CD4-positive, CD25-positive, alpha-beta regulatory T cell (primary cell): Measurements from ENCODE around the gene SLC35F3. TPM values are rescaled to one million over a fixed set of nuclear protein-coding genes. Genes with fewer than 3 reads are reported as not detected.
A peak's percentile ranks its signal among the peaks of the same experiment; 100 is the strongest.

ENCODE experiments used
- ATAC-seq, 2 donors: fragments of 150-1000 bp; cut with Tn5 transposase; one replicate each; pipeline ENCODE4 v1.10.0; 2021; ENCODE audit warnings: low read depth in 2 of 2, moderate number of reproducible peaks in 2 of 2, moderate library complexity in 1 of 2
- DNase-seq, 3 donors: peaks; one replicate each; pipeline versions ENCODE4 v3.0.0 to v3.0.0-alpha.2; 2012 to 2022; ENCODE audit warnings: mixed read lengths in 1 of 3
- H3K27ac ChIP-seq: one replicate; pipeline ENCODE4 v1.7.0; 2013; ENCODE audit warnings: mild to moderate bottlenecking, low read length; ENCODE audit not compliant: insufficient read depth, poor library complexity, severe bottlenecking
- H3K27me3 ChIP-seq: one replicate; pipeline ENCODE4 v1.7.0; 2013; ENCODE audit warnings: low read length; ENCODE audit not compliant: control insufficient read depth, insufficient read depth
- H3K36me3 ChIP-seq: one replicate; pipeline ENCODE4 v1.7.0; 2013; ENCODE audit warnings: mild to moderate bottlenecking, low read length, moderate library complexity; ENCODE audit not compliant: control insufficient read depth, insufficient read depth
- H3K4me1 ChIP-seq: 2 replicates; pipeline ENCODE4 v1.7.0; 2013; ENCODE audit warnings: mild to moderate bottlenecking, low read length; ENCODE audit not compliant: insufficient read depth, control insufficient read depth, poor library complexity, severe bottlenecking
- H3K4me3 ChIP-seq: one replicate; pipeline ENCODE4 v1.7.0; 2013; ENCODE audit warnings: low read depth, mild to moderate bottlenecking, low read length, moderate library complexity
- H3K9me3 ChIP-seq, 2 experiments: 1 replicate in 1 of 2; 2 replicates in 1 of 2; pipeline ENCODE4 v1.7.0; 2013; ENCODE audit warnings: low read length in 2 of 2, mild to moderate bottlenecking in 1 of 2, moderate library complexity in 1 of 2; ENCODE audit not compliant: control insufficient read depth in 2 of 2
- H3K27ac Mint-ChIP-seq, 3 donors: one replicate each; pipeline ENCODE4 v1.8.0; 2020 to 2022; ENCODE audit warnings: mild to moderate bottlenecking in 3 of 3, mixed read lengths in 3 of 3, moderate library complexity in 2 of 3
- H3K27me3 Mint-ChIP-seq: one replicate; pipeline ENCODE4 v1.8.0; 2022; ENCODE audit warnings: mild to moderate bottlenecking, mixed read lengths
- H3K36me3 Mint-ChIP-seq: one replicate; pipeline ENCODE4 v1.8.0; 2020; ENCODE audit warnings: mixed read lengths
- H3K4me1 Mint-ChIP-seq, 4 donors: one replicate each; pipeline ENCODE4 v1.8.0; 2020 to 2022; ENCODE audit warnings: mixed read lengths in 4 of 4, mild to moderate bottlenecking in 1 of 4
- H3K4me3 Mint-ChIP-seq, 4 donors: one replicate each; pipeline ENCODE4 v1.8.0; 2020 to 2022; ENCODE audit warnings: mild to moderate bottlenecking in 4 of 4, mixed read lengths in 4 of 4, moderate library complexity in 3 of 4
- H3K9me3 Mint-ChIP-seq, 7 donors: one replicate each; pipeline ENCODE4 v1.8.0; 2020 to 2022; ENCODE audit warnings: mixed read lengths in 7 of 7, mild to moderate bottlenecking in 3 of 7, moderate library complexity in 2 of 7
- polyA plus RNA-seq, 4 donors: library from polyadenylated mRNA; unstranded; fragments of 300-500 nt; fragmentation: Illumina TruSeq; gene quantifications; one replicate each; pipeline ENCODE4 v1.2.3, GENCODE V29; 2021
- total RNA-seq: library from RNA; stranded (reverse); gene quantifications from one replicate; pipeline ENCODE4 v1.2.3, GENCODE V29; 2022

The SLC35F3 gene
- total and polyA plus RNA-seq, 5 donors from 2014 or later, result 0.35 to 1.4 (median 1.3) TPM

DNA sequence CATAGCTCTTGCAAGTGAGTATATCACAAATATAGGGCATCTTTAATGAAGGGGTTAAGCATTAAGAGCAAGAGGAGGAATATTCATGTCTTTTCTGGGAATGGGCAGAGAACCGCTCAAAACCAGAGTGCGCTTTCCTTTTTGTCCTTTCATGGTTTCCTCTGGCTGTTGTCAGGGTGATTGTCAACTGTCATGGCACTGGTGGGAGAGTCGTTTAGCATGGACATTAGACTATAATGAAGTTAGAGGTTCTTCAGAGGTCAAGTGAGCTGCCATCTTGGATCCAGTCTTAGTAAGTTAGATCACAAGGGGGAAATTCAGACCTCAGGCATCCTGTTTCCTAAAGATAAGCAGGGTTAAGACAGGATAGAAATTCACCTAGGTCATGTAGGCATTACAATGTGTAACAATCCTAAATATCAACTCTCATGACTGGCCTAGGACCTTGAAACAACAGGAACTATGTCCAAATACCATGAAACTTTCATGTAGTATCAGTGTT lies 456.7 kb downstream of the SLC35F3 start:
- no peak overlapping the region for H3K27ac Mint-ChIP-seq
- H3K36me3 Mint-ChIP-seq, result no peaks in the 10 kb centered on the region
- Histone ChIP-seq H3K27me3 (no peaks in the 10 kb centered on the region), H3K27ac (no peak overlapping the region), H3K4me3 (no peak overlapping the region), H3K4me1 (no peaks in the 10 kb centered on the region), H3K36me3 (no peaks in the 10 kb centered on the region), H3K9me3 (no peaks in the 10 kb centered on the region)
- H3K4me1 Mint-ChIP-seq, result peaks cover 0 to 19% (median 5%) of the 10 kb centered on the region in 4 donors
- H3K9me3 Mint-ChIP-seq, result no peaks in the 10 kb centered on the region
- no peak overlapping the region for H3K4me3 Mint-ChIP-seq
- H3K27me3 Mint-ChIP-seq, result peaks cover 20% of the 10 kb centered on the region
- no peak for ATAC-seq
- DNase-seq, result no peak

DNA sequence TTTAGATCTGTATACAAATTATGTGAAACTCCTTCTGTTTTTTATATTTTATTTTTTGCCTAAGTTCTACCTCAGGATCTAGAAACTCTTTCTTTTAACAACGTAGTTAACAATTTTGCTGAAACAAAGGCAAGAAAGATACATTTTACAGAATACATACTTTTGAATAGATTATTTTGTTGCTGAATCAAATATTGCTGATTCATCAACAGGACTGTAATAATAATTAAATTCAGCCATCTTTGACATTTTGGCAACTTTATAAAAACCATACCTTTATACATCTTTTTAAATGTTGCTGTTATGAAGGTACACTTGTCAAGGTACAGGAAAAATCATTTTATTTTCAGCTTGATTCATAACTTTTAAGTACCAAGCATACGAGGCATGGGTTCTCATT lies 458.1 kb downstream of the SLC35F3 start:
- no peak for DNase-seq
- Mint-ChIP-seq H3K4me1 (peaks cover 0 to 16% (median 3%) of the 10 kb centered on the region in 4 donors), H3K36me3 (no peaks in the 10 kb centered on the region), H3K9me3 (no peaks in the 10 kb centered on the region), H3K27ac (no peak overlapping the region), H3K27me3 (peaks cover 14% of the 10 kb centered on the region), H3K4me3 (no peak overlapping the region)
- Histone ChIP-seq H3K27ac (no peak overlapping the region), H3K27me3 (no peaks in the 10 kb centered on the region), H3K4me3 (no peak overlapping the region), H3K36me3 (no peaks in the 10 kb centered on the region), H3K9me3 (no peaks in the 10 kb centered on the region), H3K4me1 (no peaks in the 10 kb centered on the region)
- no peak for ATAC-seq

DNA sequence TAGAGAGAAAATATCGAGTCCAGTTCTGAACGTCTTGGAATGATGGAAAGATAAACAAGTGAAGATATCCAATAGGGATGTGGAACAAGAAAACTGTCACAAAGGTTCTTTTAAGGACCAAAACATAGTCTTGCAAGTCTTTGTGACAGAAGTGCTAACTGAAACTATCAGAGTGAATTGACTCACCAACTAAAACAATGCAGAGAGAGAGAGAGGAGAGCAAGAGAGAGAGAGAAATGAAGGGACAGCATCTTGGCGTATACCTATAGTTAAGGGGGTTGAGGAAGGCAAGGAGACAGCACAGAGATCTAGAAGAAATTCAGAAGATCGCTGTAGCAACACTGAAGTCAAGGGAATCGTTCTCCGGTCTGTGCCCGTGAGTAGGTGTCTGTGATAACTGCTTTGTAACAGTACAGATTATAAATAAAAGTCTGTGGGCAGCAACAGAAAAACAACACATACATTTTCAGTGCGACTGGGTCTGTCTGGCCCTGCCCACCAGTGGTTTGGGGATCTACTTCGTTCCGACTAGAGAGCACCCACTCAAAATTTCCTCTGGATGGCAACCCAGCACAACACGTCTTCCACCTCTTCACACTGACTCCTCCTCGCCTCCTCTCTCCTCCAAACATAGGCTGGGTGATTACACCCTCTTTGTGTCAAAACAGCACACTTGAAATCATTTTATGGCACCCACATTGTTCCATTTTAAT lies 464.0 kb downstream of the SLC35F3 start:
- no peaks in the 10 kb centered on the region for H3K27me3 Mint-ChIP-seq
- no peak for ATAC-seq
- no peaks in the 10 kb centered on the region for H3K9me3 ChIP-seq
- no peak overlapping the region for H3K4me3 ChIP-seq
- peaks cover 3 to 25% (median 18%) of the 10 kb centered on the region in 4 donors for H3K4me1 Mint-ChIP-seq
- no peak overlapping the region for H3K27ac ChIP-seq
- peaks cover 16% of the 10 kb centered on the region for H3K4me1 ChIP-seq
- no peaks in the 10 kb centered on the region for H3K9me3 Mint-ChIP-seq
- H3K36me3 ChIP-seq, result no peaks in the 10 kb centered on the region
- no peaks in the 10 kb centered on the region for H3K27me3 ChIP-seq
- no peaks in the 10 kb centered on the region for H3K36me3 Mint-ChIP-seq
- DNase-seq, result peak in 2 of 3 donors; percentile 13 to 41
- H3K27ac Mint-ChIP-seq, result peak overlapping the region; percentile 4 to 27 (median 8)
- peak overlapping the region in 2 of 4 donors; percentile 17 to 21 for H3K4me3 Mint-ChIP-seq

DNA sequence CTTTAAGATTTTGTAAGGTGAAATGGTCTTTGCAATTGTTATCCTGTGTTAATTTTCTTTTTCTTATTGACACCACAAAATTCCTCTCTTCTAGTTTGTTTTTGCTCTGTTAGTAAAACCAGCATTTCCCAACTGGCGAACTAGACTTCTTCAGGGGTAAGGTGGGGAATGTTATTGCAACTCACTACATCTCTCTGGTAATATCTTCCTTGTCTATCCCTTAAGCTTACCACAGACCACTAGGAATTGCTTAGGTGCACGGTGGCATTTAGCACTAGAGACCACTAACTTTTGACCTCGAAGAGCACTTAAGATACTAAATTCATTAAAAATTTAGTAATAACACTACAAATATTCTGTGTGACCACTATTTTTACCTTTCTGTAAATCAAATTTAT lies 464.6 kb downstream of the SLC35F3 start:
- ATAC-seq, result no peak
- no peak overlapping the region for H3K27ac ChIP-seq
- no peaks in the 10 kb centered on the region for H3K9me3 Mint-ChIP-seq
- H3K4me3 ChIP-seq, result no peak overlapping the region
- H3K4me1 Mint-ChIP-seq, result peaks cover 4 to 27% (median 20%) of the 10 kb centered on the region in 4 donors
- peak overlapping the region; percentile 3 to 59 (median 8) for H3K27ac Mint-ChIP-seq
- no peaks in the 10 kb centered on the region for H3K9me3 ChIP-seq
- no peak for DNase-seq
- H3K27me3 ChIP-seq, result no peaks in the 10 kb centered on the region
- no peaks in the 10 kb centered on the region for H3K27me3 Mint-ChIP-seq
- no peaks in the 10 kb centered on the region for H3K36me3 Mint-ChIP-seq
- H3K36me3 ChIP-seq, result no peaks in the 10 kb centered on the region
- H3K4me3 Mint-ChIP-seq, result no peak overlapping the region
- H3K4me1 ChIP-seq, result peaks cover 21% of the 10 kb centered on the region

DNA sequence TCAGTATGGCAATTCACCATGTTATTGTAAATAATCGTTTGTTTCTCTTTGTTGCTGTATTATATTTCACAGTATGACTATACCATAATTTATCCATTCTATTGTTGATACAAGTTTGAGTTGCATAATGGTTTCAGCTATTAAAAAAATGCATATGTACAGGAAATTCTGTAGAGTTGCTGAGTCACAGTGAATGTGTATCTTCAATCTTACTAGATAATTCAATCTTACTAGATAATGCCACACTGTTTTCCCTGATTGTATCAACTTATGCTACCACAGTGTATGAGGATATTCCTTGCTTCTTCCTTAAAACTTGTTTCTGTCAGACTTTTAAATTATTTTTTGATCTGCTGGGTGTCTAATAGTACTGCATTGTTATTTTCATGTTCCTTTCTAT lies 465.3 kb downstream of the SLC35F3 start:
- Histone ChIP-seq H3K27ac (no peak overlapping the region), H3K4me3 (no peak overlapping the region), H3K9me3 (no peaks in the 10 kb centered on the region), H3K4me1 (peaks cover 28% of the 10 kb centered on the region), H3K36me3 (no peaks in the 10 kb centered on the region), H3K27me3 (no peaks in the 10 kb centered on the region)
- Mint-ChIP-seq H3K4me1 (peaks cover 11 to 34% (median 28%) of the 10 kb centered on the region in 4 donors), H3K4me3 (peak overlapping the region in 2 of 4 donors; percentile 31 to 70), H3K36me3 (no peaks in the 10 kb centered on the region), H3K9me3 (no peaks in the 10 kb centered on the region), H3K27ac (no peak overlapping the region), H3K27me3 (no peaks in the 10 kb centered on the region)
- no peak for ATAC-seq
- peak in 1 of 3 donors; percentile 37 for DNase-seq

DNA sequence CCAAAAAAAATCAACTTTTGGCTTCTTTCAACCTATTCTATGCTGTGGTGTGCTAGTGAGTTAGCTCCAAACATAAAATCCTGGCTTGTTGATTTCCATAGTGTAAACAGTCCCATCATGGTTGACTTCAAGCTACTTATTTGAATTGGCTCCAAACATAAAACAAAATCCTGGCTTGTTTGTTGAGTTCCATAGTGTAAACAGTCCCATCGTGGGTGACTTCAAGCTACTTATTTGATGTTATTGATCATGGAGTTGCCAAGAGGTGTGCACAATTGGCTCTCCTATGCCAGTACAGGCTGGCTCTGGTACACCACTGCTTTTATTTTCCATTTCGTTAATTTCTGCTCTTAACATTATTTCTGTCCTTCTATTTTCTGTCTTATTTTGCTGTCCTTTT lies 466.9 kb downstream of the SLC35F3 start:
- H3K9me3 Mint-ChIP-seq, result no peaks in the 10 kb centered on the region
- no peak overlapping the region for H3K27ac ChIP-seq
- H3K9me3 ChIP-seq, result no peaks in the 10 kb centered on the region
- no peak overlapping the region for H3K27ac Mint-ChIP-seq
- no peak overlapping the region for H3K4me3 ChIP-seq
- H3K36me3 ChIP-seq, result peaks cover 8% of the 10 kb centered on the region
- peaks cover 7% of the 10 kb centered on the region for H3K36me3 Mint-ChIP-seq
- H3K4me3 Mint-ChIP-seq, result peak overlapping the region in 2 of 4 donors; percentile 2 to 93
- DNase-seq (no peak), ATAC-seq (no peak)
- no peaks in the 10 kb centered on the region for H3K27me3 Mint-ChIP-seq
- H3K4me1 ChIP-seq, result peaks cover 37% of the 10 kb centered on the region
- H3K27me3 ChIP-seq, result no peaks in the 10 kb centered on the region
- peaks cover 21 to 49% (median 38%) of the 10 kb centered on the region in 4 donors for H3K4me1 Mint-ChIP-seq

DNA sequence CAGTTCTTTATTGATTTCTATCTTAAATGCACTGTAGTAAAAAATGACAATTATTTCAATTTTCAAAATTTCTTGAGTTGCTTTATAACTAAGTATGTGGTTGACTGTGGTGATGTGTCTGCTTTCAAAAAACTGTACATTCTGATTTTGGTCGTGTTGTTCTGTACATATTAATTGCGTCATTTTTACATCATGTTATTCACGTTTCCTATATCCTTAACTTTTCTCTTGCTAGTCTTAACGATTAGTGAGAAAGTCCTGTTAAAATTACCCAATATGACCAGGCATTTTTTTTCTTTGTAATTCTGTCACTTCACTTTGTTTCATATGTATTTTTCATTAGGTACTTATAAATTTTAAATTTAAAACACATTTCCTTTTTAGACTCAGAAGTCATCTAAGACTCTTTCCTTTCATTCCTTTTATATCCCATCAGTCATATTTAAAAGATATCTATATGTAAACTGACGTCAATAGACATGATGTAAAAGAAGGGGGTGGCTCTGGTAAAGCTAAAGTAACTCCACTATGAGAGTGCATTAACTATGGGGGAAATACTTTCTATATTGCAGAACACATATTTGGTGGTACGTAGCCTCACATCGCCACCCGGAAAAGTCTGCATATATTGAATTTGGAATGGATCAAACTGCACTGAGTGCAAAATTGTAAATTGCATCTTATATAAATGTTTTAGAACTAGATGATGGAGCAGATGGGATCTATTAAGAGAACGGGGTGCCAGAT lies 467.7 kb downstream of the SLC35F3 start:
- Mint-ChIP-seq H3K36me3 (peaks cover 13% of the 10 kb centered on the region), H3K4me3 (peak overlapping the region; percentile 90 to 99 (median 96)), H3K4me1 (peaks cover 25 to 53% (median 43%) of the 10 kb centered on the region in 4 donors), H3K27ac (peak overlapping the region; percentile 95 to 100 (median 99)), H3K9me3 (no peaks in the 10 kb centered on the region), H3K27me3 (no peaks in the 10 kb centered on the region)
- Histone ChIP-seq H3K9me3 (no peaks in the 10 kb centered on the region), H3K27me3 (no peaks in the 10 kb centered on the region), H3K4me1 (peaks cover 37% of the 10 kb centered on the region), H3K27ac (no peak overlapping the region), H3K4me3 (peak overlapping the region; percentile 97), H3K36me3 (peaks cover 14% of the 10 kb centered on the region)
- DNase-seq (no peak), ATAC-seq (no peak)
